ENCODE measurements around the gene SRR.
"Not testable (repeated sequence)": the region's sequence is repeated elsewhere in the genome, so short reads cannot be mapped to it uniquely, and the experiment has no call there.

Gene SRR, protein sequence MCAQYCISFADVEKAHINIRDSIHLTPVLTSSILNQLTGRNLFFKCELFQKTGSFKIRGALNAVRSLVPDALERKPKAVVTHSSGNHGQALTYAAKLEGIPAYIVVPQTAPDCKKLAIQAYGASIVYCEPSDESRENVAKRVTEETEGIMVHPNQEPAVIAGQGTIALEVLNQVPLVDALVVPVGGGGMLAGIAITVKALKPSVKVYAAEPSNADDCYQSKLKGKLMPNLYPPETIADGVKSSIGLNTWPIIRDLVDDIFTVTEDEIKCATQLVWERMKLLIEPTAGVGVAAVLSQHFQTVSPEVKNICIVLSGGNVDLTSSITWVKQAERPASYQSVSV

DNA sequence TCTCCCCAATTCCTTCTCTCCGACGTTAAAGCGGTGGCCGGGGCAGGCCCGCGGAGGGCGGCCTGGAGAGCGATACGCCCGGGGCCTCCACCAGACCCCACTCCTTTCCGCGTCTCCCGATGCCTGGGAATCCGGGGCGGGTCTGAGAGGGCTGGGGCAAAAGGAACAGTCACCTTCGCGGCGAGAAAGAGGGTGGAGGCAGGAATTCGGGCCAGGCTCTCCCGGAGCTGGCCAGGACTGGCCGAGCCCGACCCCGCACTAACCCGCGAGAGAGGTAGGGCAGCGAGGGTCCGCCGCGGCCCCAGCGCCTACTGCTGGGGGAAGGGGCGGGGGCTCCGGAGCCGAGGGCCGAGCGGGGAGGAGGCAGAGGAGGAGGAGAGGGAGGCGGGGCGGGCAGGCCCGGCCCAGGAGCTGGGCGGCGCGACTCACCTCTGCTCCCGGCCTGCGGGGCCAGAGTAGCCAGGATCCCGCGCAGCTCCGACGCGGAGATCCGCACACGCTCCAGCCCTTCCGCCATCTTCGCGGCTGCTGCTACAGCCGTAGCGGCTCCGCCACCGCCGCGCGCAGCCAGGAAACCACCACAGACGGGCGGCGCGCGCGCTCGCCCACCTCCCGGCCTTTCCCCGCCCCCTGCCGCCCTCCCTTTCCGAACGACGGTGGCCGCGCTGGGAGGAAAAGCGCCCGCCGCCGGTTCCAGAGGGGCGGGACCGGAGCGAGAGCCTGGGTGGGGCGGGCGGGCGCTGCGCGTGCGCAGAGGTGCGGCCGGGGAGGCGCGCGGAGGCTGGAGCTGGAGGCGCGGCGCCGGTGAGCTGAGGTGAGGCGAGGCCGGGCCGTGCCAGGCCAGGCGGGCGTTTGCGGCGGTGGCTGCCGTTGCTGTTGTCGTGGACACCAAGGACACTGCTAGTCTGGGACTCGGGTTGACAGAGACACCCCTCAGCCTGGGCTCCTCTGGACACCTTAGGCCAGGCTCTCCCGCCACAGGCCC lies at the start of gene SRR, which contains the start of gene SMG6:
SRR (plus strand) TSS at position 747 of the 985 bp plus-strand sequence. CDS start 11,611 bp downstream, outside the sequence.
SMG6 (minus strand) TSS at position 582 of the 985 bp plus-strand sequence; CDS start at position 517, 65 bp downstream.
- peak; percentile 83 for DNase-seq (ENCODE audit: low spot score)

DNA sequence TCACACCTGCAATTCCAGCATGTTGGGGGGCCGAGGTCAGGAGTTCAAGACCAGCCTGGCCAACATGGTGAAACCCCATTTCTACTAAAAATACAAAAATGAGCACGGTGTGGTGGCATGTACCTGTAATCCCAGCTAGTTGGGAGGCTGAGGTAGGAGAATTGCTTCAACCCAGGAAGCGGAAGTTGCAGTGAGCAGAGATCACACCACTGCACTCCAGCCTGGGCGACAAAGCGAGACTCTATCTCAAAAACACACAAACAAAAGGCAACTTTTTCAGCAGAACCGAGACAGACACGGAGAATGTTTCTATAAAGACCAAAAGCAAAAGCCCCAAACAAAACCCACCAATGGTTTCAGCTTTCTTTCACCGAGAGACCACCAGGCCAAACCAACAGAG lies 44.9 kb upstream of the SRR start:
- not testable (repeated sequence) for DNase-seq (ENCODE audit: low spot score)

- no peak for DNase-seq (ENCODE audit: low spot score)
Observed at GRCh38 chr17:2259769-2260536, 43.8 kb upstream of the SRR start.

DNA sequence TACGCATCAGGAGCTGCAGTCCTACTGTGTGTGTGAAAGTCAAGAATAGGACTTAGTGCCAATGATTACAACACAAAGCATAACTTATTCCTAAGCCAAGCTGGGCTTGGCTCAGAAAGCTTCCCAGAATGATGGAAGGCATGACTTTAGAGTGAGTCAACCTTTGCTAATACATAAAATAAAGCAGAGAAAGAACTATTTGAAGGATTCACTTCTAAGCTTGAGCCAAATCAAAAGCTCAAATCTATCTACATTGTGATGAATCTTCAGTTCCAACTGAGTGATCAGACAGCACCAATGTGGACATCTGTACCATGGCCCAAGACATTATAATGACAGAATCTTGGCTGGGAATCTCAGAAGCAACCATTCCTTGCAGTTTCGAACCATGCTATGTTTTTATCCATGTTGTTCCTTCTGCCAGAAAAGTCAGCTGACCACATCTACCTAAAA lies 41.6 kb upstream of the SRR start:
- DNase-seq (ENCODE audit: low spot score): no peak

DNA sequence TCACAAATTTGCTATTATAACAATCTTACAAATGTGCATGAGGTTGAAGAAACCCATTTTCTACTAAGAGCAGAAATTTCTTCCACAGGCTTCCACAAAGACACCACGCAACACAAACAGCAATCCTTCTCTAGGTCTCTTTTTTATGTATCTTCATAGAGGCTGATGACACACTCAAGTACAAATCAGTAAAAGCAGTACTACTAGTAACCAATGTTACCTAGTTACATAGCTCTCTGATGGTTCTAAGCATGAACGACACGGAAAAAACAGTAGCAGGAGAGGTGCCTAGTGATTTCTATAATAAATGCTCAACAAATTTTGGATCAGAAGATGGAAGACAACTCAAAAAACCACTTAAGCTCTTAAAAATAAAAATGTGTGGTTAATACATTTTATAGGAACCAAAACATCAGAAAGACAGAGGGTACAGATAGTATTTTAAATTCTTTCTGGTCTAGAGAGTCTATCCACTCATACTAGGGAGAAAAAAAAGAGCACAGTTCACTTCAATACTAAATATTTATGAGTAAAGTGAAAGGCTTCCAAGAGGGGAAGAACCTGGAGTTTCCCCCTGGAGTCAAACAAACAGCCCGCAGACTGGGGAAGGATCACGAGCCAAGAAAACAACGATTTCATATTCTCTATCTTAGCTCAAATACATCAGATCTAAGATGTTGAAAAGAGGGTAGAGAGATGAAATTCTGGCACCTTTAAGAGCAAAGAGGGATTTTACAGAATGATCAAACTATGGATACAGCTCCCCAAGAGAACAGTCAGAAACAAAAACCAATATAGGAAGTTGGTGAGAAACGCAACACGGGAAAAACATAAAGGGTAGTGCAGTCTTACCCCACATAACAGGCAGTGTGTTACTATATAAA lies 40.3 kb upstream of the SRR start:
- no peak for DNase-seq (ENCODE audit: low spot score)

GRCh38 chr17:2264067-2264860 lies 39.5 kb upstream of the SRR start:
- DNase-seq (ENCODE audit: low spot score): no peak

- not testable (repeated sequence) for DNase-seq (ENCODE audit: low spot score)
Observed at GRCh38 chr17:2265166-2265565, 38.6 kb upstream of the SRR start.

GRCh38 chr17:2266045-2266864 lies 37.5 kb upstream of the SRR start:
- no peak for DNase-seq (ENCODE audit: low spot score)

GRCh38 chr17:2266865-2267228 lies 36.9 kb upstream of the SRR start:
- no peak for DNase-seq (ENCODE audit: low spot score)

DNA sequence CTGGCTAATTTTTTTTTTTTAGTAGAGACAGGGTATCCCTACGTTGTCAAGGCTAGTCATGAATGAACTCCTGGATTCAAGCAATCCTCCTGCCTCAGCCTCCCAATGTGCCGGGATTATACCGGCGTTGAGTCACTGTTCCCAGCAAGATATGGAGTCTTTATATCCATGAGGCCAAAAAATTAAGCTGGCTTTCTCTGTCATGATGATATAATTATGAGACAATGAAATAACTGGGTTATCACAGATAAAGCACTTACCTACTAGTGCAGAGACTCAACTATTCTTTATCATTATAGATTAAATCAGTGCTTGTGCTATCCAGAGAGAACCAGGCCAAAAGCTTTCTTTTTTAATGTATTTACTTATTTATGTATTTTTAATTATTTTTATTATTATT lies 36.4 kb upstream of the SRR start:
- no peak for DNase-seq (ENCODE audit: low spot score)

GRCh38 chr17:2271985-2272702 lies 31.6 kb upstream of the SRR start:
- DNase-seq (ENCODE audit: low spot score): no peak

DNA sequence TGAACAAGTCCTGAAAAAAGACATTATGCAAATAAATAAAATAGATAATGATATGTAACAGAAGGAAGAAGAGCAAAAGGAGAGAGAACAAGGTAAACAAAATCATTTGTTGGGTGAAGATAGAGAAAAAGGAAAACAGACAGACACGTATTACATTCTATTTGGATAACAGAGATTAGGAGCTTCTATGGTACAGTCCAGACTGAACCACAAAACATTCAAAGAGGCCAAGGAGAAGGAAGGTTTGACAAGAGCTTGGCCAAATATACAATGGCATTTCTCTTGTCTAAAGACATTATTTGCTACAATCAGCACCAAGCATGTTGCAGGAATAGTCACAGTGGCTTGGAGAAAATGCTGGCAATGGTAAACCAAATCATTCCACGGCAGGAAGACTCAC lies 29.3 kb upstream of the SRR start:
- no peak for DNase-seq (ENCODE audit: low spot score)

DNA sequence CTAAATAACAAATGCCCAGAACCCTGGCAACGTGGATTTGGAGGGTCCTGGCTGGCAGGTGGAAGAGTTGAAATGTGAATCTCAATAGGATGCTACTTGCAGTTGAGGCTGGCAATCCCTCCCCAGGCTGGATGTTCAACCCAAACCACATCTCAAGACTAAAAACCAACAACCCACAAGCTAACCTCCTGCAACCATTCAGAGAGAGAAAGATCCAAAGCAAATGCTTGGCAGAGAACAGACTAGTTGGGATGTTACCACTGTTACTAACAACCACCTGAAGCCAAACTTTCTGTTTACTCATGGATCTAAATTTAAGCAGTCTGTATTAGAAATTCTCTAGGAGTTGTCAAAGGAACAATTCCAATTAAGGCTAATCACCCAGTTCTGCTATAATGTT lies 28.0 kb upstream of the SRR start:
- no peak for DNase-seq (ENCODE audit: low spot score)

DNA sequence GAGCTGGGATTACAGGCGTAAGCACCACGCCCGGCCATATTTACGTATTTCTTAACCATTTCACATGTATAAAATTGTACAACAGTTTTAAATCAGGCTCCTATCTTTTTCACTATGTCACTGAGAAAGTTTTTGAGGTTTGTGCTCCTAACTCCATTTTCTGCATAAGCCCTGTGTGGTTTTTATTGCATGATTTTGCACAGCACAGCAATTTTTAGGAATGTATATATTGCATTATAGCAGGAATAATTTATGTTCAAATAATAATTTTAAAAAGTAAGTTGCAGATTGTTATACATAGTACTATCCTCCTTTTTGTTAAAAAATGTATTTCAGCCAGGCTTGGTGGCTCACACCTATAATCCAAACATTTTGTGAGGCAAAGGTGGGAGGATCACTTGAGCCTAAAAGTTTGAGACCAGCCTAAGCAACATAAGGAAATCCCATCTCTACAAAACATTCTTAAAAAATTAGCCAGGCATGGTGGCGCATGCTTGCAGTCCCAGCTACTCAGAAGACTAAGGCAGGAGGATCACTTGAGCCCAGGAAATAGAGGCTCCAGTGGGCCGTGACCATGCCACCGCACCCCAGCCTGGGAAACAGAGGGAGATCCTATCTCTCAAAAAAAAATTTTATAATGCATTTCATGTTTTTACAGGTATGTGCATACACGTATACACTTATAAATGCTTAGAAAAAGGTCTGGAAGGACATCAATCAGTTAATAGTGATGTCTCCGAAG lies 26.1 kb upstream of the SRR start:
- no peak for DNase-seq (ENCODE audit: low spot score)

- no peak for DNase-seq (ENCODE audit: low spot score)
Observed at GRCh38 chr17:2279707-2280106, 24.0 kb upstream of the SRR start.

DNA sequence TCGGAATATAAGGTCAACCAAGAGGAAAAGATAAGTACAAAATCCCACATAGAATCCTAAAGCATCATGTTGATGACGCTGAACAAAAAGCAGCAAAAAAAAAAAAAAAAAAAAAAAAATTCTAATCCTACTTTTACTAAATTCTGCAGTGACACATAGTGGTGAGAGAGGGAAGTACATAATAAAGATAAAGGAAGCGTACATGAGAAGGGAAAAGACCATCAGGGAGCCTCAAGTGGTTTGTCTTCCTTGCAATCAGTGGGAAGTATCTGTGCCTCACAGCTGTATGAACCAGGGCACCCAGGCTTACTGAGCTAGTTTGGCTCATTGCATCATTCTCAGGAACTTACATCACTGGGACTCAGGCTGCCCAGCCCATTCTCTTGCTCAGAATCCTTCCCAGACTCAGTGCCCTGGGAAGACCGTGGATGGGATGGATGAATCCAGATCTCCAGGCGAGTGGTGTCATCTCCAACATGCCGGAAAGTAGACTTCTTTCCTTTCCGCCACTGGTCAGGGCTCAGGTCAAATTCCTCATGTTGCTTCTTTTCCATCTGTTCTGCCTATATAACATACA lies 21.4 kb upstream of the SRR start:
- peak; percentile 72 for DNase-seq (ENCODE audit: low spot score)

DNA sequence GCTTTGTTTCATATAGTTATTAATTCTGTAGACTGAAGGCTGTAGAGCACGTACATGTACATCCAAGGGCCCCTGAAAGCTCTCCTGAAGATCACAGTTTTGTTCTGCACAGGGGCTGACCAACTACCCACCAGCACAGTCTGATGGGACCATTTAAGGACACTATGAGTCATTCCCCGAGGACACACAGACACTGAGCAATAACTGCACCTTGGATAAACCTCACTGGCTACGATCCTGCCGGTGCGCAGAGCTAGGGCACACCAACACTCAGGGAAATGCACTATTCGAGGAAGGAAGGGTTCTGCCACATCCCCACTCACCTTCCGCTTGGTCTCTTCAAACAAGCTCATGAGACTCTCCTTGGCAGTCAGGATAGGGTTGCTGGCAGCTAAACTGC lies 20.4 kb upstream of the SRR start:
- DNase-seq (ENCODE audit: low spot score): no peak
